Astrocyte (in vitro differentiated cells and primary cell): Measurements from ENCODE around the gene EPHB1.

Experiments used
- CTCF ChIP-seq: IDR thresholded peaks from 2 replicates; pipeline ENCODE4 v1.5.1; 2011; ENCODE audit warnings: low read depth, mild to moderate bottlenecking, inconsistent platforms, low read length, moderate library complexity; ENCODE audit not compliant: insufficient read depth
- EZH2 ChIP-seq: IDR thresholded peaks from 2 replicates; pipeline ENCODE4 v1.6.1; 2012; ENCODE audit warnings: mild to moderate bottlenecking, low read length, inconsistent platforms; ENCODE audit not compliant: insufficient read depth

GRCh38 chr3:134846911-134847317 lies 51.9 kb downstream of the EPHB1 start:
- TF ChIP-seq CTCF (no peak), EZH2 (no peak)
